Neutrophil (primary cell): ENCODE measurements around the gene KLHDC7B.

Source experiments
- H3K27ac ChIP-seq: fragments of 200-600 bp; sonication (generic); 2 replicates; pipeline ENCODE4 v1.5.1; 2016; ENCODE audit warnings: mild to moderate bottlenecking, moderate library complexity
- H3K27me3 ChIP-seq: fragments of 200-600 bp; sonication (generic); 2 replicates; pipeline ENCODE4 v1.6.0; 2016; ENCODE audit warnings: mild to moderate bottlenecking
- H3K36me3 ChIP-seq: fragments of 200-600 bp; sonication (generic); 2 replicates; pipeline ENCODE4 v1.5.1; 2017
- H3K4me1 ChIP-seq, 2 experiments: fragments of 200-600 bp in 1 of 2; sonication (generic) in 1 of 2; 1 replicate in 1 of 2; 2 replicates in 1 of 2; pipeline versions ENCODE4 v1.5.1 to v1.6.1; 2013 to 2016; ENCODE audit warnings: low read depth in 1 of 2, low read length in 1 of 2, mild to moderate bottlenecking in 1 of 2, moderate library complexity in 1 of 2; ENCODE audit not compliant: control insufficient read depth in 1 of 2, insufficient read depth in 1 of 2
- H3K4me3 ChIP-seq, 2 experiments: fragments of 200-600 bp in 1 of 2; sonication (generic) in 1 of 2; 1 replicate in 1 of 2; 2 replicates in 1 of 2; pipeline ENCODE4 v1.5.1; 2013 to 2016; ENCODE audit warnings: low read depth in 1 of 2, low read length in 1 of 2, mild to moderate bottlenecking in 1 of 2, moderate library complexity in 1 of 2
- H3K9me3 ChIP-seq: fragments of 200-600 bp; sonication (generic); 2 replicates; pipeline ENCODE4 v1.5.1; 2016
- CTCF ChIP-seq: fragments of 200-600 bp; sonication (generic); IDR thresholded peaks from 2 replicates; pipeline ENCODE4 v1.5.1; 2016; ENCODE audit warnings: antibody characterized with exemption

KLHDC7B gene

GRCh38 chr22:50502628-50503474 is 42.8 kb upstream of the KLHDC7B start:
- peaks cover 47% of the 10 kb centered on the region for H3K36me3 ChIP-seq
- no peak for TF ChIP-seq CTCF
- H3K4me3 ChIP-seq = no peak overlapping the region
- H3K27me3 ChIP-seq = no peaks in the 10 kb centered on the region
- H3K27ac ChIP-seq = peak overlapping the region; percentile 10
- H3K4me1 ChIP-seq = peaks cover 11% of the 10 kb centered on the region in 2 experiments
- H3K9me3 ChIP-seq = no peaks in the 10 kb centered on the region

- Histone ChIP-seq H3K27ac (no peak overlapping the region), H3K27me3 (no peaks in the 10 kb centered on the region), H3K4me1 (peaks cover 13 to 14% of the 10 kb centered on the region in 2 experiments), H3K36me3 (peaks cover 47% of the 10 kb centered on the region), H3K4me3 (no peak overlapping the region), H3K9me3 (no peaks in the 10 kb centered on the region)
- no peak for TF ChIP-seq CTCF
These were observed 42.1 kb upstream of the KLHDC7B start for GRCh38 chr22:50503475-50504145.

GRCh38 chr22:50504369-50505211 is 41.1 kb upstream of the KLHDC7B start:
- no peak overlapping the region for H3K4me3 ChIP-seq
- peaks cover 47% of the 10 kb centered on the region for H3K36me3 ChIP-seq
- peaks cover 16 to 22% of the 10 kb centered on the region in 2 experiments for H3K4me1 ChIP-seq
- TF ChIP-seq CTCF = no peak
- H3K27ac ChIP-seq = no peak overlapping the region
- no peaks in the 10 kb centered on the region for H3K9me3 ChIP-seq
- H3K27me3 ChIP-seq = no peaks in the 10 kb centered on the region

GRCh38 chr22:50505276-50505775 is 40.4 kb upstream of the KLHDC7B start:
- Histone ChIP-seq H3K27ac (no peak overlapping the region), H3K9me3 (no peaks in the 10 kb centered on the region), H3K27me3 (no peaks in the 10 kb centered on the region), H3K4me1 (peaks cover 16 to 22% of the 10 kb centered on the region in 2 experiments), H3K36me3 (peaks cover 47% of the 10 kb centered on the region), H3K4me3 (no peak overlapping the region)
- no peak for TF ChIP-seq CTCF
